Measurements from ENCODE around the gene TRABD2B.

TRABD2B gene

DNA sequence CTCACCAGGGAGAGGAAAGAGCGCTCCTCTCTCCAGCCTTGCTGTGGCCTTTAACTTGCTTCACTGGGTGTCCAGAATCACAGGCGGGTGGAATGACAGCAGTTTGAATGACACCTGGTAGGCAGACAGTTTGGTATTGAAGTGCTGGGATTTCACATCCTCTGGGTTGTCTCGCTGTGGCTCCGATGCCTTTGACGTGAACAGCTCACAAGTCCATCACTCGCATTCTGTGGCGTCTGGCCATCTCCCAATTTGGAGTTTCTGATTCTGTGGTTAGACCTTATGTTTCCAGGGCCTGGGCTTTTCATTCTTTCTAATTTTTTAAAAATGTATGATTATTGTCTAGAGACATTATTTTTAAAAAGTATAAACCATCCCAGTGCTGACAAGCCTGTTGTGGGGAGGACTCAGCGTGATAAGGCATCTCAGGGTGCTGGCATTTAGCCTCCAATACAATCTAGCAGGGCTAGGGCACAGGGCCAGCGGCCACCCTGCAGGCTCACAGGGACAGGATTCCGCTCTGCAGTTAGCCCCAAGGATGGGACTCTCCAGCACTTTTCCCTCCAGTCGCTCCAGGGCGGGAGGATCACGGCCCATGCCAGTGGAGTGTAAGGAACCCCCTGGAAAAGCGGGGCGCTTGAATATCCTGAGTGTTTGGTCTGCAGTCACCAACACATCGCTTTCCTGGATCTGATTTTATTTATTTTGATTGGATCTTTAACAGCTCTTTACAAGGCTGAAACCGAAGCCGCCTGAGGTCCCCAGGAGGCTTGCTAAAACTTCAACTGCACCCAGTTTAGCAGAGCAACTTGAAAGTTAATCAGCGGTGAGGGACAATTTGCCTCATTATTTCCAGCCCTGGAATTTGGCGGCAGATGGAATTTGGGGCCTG is 178.3 kb downstream of the TRABD2B start:
- no peak for DNase-seq

DNA sequence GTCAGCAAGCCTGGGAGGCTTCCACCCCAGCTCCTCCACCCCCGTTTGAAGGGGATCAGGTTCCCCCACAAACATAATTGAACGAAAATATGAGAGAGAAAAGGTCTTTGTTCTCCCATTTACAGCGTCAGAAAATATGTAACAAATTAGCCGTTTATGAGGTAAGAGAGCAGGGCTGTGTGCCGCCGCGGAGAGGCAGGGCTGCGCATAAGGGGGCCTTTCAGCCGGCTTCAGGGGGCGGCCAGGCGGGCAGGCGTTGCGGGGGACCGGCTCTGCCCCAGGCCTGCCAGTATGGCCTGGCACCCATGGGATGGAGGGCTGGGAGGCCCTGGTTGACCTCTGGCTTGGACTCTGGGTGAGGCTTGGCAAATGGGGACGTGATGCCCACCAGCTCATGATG is 179.3 kb downstream of the TRABD2B start:
- no peak for DNase-seq

DNA sequence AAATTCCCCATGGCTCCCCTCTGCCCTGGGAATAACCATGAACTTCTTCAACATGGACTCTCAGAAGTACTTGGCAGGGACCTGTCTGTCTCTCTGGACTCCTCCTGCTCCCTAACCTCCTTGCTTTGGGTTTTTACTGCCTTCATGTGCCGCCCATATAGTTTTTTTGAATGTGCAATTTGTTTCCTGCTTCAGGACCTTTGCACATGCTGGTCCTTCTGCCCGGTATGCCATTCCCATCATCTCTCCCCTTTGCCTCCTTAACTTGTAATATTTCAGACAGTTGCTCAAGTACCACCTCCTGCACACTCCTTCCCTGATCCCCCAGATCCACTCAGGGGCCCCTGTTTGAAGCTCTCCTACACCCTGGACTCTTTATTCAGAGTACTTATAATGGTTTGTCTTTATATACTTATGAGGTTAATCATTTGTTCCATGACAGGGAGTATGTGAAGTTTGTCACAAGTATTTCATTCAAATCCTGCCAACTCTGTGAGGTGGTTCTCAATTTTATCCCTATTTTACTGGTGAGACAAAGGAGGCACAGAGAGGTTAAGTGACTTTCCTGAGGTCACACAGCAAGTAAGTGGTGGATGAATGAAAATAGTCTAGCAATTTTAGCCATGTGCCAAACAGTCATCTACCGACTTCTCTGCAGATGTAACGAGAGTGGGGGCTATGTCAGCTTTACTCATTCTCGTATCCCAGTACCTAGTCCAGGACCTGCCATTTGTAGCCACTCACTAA is 180.7 kb downstream of the TRABD2B start:
- no peak for DNase-seq

DNA sequence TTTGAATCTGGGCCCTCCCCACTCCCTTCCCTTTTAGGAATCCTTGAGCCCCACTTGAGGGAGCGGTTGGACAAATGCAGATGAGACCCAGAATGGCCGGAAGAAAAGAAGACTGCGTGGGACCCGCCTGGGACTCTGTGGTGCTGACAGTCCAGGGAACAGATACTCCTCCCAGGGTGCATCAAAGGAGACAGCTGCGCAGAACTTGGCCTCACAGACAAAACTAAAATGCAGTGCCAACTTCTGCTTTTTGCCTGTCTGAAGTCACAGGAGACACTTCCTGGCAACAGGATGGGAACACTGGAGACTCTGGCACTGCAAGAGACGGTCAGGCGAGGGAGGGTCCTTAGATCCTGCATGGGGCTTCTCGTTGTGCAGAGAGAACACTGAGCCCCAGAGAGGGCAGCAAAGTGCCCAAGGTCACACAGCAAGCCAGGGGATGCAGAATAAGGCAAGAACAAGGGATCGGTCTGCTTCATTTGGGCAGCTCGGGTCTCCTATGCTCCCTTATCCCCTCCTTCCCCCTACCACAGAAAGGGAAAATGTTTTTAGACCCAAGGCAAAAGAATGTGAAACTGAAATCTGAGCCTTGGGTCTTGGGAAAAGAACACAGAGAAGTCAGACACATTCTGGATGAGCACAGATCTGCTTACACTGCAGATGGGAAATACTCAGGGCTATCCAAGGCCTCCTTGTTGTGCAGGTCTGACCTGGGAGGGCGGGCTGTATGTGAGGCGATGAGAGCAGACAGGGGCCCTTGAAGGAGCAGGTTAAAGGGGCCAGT is 182.4 kb downstream of the TRABD2B start:
- DNase-seq: no peak

DNA sequence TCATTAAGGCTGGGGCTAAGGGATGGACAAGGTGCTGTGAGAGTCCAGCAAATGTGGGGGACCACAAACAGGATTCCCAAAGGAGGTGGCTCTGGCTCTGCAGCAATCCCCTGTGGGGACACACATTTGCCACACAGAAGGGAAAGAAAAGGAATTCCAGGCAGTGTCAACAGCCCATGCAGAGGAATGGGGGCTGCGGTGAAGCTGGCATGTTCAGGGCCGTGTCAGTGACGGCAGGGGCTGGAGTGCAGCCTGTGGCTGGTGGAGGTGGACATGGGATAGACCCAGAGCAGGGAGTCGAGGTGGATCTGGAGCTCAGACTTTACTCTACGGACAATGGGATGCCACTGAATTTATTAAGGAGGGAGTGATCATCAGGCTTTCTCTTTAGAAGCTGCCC is 183.2 kb downstream of the TRABD2B start:
- DNase-seq: no peak

DNA sequence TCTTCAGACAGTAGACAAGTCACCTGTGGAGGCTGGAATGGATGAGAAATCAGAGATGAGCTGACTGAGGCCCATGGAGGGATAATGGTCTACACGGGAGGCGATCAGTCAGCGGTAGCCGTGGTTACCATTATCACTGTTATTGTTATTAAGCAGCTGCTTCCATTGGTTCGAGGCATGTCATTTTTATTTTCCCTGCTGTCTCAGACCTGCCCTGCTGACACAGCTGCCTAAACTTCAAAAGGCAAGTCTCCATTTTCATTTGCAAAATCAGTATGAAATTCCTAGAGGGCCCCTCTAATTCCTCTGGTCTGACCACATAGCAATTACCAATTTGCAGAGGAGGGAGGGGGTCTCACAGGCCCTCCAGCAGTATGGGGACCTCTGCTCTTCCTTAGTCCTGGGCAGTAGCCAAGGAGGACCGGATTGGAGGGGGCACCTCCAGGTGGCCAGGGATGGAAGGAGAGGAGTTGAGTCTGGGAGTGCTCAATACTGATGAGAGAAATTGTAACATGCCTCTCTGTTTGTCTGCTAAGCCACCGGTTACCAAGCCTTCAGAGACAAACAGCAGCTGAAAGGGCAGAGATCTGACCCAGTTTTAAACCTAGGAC is 184.2 kb downstream of the TRABD2B start:
- DNase-seq: no peak

DNA sequence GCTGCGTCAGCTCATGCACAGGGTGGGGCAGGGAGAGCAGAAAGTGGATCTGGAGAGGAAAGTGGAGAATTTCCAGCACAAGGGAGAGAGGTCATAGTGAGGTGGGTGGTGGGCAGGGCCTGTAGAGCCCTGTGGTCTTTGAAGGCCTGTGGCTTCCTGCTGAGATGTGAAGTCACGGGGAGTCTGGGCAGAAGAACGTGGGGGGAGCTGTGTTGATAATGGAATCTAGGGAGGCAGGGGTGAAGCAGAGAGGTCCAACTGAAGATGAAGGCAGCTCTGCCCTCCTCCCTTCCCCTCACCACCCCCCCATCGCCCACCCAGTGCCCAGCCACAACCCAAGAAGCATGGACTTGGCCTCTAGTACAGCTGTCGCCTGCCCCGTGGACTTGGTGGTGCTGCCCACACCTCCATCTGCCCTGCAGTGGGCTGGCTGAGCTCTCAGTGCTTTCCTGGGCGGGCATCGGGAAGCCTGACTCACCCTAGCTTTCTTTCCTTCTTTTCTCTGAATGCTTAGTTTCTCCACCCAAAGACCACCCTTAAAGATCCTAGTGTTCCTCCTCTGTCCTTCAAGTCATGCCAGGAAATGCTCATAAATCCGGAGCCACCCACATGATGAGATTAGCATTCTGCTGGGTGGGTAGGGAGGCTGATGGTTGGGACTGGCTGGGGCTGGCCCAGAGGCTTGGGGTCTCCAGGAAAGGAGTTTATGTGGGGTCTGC is 186.1 kb downstream of the TRABD2B start:
- no peak for DNase-seq

DNA sequence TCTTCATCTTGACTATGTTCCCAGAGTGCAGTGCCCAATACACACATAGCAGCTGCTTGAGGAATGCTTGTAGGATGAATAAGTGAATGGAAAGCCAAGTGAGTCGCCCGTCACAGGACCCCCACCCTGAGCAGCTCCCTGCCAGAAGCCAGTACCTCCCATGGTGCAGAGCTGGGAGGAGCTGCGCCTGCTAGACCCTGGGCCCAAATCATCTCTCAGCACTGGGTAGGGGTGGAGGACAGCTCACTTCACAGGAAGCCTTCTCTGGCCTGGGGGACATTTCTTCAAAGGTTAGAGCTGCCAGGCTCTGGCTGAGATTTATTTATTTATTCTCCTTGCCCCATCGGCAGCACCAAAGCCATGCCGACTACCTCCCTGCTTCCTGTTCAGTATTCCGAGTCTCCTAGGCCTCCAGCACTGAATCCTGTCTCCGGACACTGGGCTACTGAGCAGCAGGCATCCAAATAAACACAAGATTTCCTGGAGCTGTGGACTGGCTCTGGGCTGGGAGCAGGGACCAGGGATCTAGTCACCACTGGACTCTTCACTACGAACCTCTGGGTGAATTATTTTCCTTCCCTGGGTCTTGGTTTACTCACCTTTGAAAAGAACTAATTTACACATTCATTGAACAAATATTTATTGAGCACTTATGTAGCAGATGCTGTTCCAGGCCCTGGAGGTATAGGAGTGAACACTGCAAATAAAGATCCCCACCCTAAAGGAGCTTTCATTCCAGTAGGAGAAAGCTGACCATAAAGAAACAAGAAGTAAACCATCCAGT is 187.7 kb downstream of the TRABD2B start:
- DNase-seq: no peak

DNA sequence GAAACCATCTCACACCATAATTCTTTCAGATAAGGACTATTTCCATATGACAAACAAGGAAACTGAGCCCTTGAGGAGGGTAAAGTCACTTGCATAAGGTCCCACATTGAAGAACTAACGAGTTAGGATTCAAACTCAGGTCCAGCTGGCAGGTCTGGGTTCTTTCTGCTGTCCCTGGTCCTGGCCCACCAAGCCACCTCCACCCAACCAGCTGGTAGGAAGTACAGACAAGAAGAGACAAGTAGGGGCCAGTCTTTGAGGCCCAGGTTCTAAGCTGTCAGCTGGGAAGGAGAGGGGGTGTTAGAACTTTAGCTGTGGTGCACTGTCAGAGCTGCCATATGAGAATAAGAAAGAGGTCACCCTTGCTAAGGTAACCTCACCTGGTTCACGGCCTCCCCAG is 188.6 kb downstream of the TRABD2B start:
- no peak for DNase-seq

DNA sequence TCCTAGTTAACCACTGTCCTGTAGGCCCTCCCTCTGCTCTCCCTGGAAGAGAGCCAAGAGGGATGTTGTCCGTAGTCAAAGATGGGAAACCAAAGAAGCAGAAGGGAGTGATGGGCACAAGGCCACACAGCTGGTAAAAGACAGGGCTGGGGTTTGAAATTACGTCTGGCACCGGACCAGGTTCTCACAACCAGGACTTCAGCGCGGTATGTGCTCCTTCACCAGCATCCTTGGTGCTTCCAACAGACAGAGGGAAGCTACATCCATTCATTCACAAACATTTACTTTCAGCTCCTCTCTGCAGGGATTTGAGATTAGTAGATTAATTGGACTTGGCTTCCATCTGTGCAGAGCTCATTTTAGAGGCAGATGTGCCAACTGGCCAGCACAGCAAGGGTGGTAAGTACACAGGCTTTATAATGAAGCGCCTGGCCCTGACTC is 191.2 kb downstream of the TRABD2B start:
- no peak for DNase-seq

DNA sequence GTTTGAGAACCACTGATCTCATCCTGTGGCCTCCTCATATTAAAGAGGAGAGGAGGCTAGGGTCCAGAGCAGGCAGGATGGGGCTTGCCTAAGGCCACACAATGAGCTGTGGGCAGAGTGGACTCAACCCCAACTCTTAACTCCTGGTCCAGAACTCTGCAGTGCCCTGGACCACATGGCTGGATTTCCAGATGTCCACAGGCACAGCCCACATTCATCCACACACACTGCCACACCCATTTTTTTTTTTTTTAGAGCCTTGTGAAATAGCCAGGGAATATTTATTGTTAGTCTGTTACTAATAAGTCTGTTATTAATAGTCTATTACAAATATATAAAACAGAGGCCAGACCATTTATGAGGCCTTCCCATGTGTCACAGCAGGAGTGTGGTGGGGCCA is 192.2 kb downstream of the TRABD2B start:
- DNase-seq: no peak

DNA sequence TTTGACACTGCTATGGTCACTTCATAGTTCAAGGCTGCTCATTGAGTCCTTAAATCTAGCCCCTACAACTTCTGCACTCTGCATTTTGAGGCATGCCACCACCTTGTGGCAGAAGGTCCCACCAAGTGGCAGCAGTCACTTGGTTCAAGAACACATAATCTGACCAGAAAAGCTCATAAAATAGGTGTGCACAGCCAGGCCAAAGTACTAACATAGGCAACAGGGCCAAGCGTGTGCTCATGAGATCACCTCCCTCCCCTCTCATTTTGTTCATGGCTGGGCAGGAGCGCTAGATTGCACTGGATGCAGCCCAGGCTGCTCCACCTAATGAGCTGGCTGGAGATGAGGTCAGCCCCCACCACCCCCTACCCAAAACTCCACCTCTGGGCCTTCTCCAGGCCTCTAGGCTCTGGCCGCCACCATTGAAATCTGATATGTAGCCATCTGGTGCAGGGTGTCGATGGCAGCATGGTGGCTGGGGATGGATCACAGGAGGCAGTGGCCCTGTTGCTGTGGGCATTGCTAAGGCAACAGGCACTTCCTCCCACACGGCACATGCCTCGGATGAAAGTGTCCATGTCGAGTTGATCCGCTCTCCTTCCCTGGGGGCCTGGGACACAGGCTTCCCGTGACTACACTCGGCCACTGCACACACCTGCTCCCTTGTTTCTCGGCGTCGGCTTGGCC is 193.2 kb downstream of the TRABD2B start:
- DNase-seq: no peak

DNA sequence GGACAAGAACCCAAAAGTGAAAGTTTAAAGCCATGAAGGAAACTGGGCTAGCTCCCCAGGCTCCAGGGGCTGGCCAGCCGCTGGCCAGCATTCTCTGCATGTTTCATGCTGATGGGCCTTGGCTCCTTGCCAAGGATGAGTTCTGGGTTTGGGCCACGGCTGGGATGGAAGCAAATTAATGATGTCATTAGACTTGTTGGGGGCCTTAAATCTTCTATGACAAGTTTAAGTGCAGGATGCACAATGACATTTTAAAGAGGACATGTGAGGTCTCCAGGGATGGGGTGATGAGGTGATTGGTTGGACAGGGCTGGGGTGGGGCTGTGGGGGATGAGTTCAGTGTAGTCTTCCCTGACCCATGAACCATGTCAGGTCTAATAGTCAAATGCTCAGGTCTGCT is 199.6 kb downstream of the TRABD2B start:
- no peak for DNase-seq

DNA sequence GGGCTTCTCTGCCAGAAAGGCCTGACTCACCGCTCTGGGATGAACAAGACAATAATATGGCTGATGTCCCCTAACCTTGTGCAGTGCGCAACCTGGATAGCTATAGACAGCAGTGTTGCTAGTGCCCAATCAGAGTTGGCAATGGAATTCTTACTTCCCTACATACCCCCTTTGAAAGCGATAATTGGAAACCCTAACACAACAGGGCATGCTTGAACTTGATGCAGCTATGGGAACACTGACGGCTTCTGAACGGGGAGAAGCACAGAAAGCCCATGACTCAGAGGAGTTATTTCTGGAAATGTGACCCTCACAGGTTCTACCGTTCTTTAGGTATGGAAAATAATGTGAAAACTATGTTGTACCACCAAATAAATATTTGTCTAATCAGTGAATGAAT is 200.6 kb downstream of the TRABD2B start:
- DNase-seq: no peak

DNA sequence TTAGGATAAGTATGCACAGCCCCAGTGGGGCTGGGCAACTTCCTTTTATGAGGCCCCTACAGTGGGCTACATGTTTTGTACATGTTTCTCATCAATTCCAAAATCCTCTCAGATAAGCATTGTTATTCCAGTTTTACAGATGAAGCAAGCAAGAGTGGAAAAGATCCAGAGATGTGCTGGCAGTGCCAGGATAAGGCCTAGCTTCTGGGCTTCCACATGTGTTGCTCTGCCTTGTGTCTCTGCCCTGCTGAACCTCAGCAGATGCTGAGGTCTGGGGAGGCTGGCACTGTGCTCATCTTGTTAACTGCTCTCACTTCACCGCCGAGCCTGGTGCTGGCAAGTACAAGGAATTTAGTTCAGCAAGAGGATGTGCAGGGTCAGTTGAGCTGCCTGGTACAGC is 202.1 kb downstream of the TRABD2B start:
- no peak for DNase-seq

DNA sequence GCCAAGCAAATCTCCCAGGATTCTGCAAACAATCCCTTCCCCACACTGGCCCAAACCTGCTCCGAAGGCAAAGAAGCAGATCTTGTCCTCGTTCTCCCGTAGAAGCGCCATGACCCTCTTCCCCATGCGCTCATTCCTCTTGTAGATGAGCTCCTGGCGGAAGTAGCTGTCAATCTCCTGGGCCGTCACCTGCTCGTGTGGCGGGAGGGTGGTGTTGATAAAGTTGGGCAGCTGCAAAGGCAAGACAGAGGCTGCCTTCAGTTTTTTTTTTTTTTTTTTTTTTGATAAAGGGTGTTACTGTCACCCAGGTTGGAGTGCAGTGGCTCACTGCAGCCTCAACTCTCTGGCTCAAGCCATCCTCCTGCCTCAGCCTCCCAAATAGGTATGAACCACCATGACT is 202.7 kb downstream of the TRABD2B start:
- DNase-seq: no peak

DNA sequence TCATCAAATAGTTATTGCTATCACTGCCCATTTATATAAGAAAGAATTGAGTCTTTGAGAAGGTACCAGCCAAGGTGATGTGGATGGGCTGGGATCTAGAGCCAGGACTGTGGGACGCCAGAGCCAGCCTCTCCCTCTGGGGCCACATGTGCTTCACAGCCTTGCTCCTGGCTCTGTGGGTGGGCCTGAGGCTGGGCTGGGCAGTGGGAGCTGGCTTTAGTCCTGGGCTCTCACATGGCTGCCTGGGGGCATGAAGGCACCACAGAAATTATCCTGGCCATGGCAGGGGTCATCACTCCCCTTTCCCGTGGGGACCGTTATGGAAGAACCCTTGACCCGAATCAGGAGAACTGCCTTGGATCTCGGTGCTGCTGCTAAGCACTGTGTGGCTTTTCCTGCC is 203.1 kb downstream of the TRABD2B start:
- no peak for DNase-seq

DNA sequence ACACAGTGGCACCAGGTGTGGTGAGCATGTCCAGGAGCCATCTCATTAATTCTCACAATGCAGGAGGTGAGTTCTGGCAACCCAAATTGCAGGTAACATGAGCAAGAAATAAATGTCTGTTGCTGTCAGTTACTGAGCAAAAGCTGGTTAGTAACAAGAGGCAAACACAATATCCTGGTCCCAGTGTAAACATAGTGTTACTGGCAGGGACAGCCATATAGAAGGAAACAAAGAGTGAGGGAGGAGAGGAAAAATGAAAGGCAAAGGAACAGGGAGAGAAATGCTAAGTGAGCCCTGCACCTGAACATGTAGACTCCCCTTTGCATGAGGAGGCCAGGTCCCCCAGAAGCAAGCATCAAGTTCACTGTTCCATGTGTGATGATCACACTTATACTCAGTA is 203.6 kb downstream of the TRABD2B start:
- no peak for DNase-seq

DNA sequence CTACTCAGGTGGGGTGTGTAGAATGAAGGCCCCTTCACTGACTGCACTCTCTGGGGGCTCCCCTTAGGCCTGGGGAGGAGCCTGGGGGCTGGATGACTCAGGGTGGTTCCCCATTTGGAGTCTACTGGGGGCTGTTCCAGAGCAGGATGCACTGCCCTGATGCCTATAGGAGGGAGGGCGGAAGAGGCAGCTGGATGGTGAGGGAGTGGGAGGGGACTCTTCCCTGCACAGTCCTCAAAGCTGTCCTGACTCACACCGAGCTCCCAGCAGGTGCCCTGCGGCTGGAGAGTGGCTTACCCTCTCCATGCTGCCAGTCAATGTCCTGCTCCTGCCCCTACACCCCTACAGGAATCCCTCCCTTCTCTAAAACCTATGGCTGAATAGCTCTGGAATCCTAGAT is 204.4 kb downstream of the TRABD2B start:
- DNase-seq: no peak

DNA sequence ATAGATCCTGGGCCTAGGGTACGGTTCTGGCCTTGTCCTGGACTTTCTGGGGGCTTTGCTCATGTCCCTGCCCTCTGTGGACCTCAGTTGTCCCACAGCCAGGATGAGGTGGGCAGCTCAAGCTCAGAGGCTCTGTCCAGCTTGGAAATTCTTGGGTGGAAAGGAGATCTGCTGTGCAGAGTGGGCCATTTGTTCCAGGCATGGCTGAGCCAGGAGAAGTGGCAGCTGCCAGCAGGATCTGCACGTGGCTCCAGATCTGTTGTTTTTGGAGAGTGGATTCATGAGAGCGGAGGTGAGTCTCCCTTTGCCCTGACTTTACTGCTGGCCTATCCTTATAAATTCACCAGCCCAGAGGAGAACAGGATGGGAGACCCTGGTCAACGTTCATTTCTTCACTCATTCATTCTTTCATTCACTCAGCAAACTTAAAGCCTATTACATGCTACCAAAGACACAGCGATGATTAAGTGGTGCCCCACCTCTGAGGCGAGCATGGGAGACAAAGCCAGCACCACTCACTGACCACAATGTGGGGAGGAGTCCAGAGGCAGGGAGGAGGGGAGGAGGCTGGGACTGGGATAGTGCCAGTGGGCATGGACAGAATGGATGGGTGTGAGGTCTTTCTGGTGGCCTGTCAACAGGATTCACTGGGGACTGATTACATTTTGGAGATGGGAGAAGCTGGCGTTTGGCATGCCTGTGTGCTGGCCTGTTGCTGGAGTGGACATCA is 205.1 kb downstream of the TRABD2B start:
- no peak for DNase-seq

Data from activated CD4-positive, alpha-beta T cell treated with anti-CD3 and anti-CD28 coated beads, Interleukin-2, amount 50 U/mL, for 48 hours (primary cell).